Body of pancreas (tissue), 4 donors: Measurements from ENCODE around the gene KLHL25. TPM values are rescaled to one million over a fixed set of nuclear protein-coding genes. Genes with fewer than 3 reads are reported as not detected.

ENCODE experiments used
- ATAC-seq: fragments of 150-250 bp; one replicate; pipeline ENCODE4 v1.9.1; 2016
- DNase-seq, 4 donors: peaks; one replicate each; pipeline ENCODE4 v3.0.0-alpha.2; 2019
- H3K27ac ChIP-seq, 4 donors: fragments of 200-600 bp; sonication (generic); 1 replicate in 3 of 4; 2 replicates in 1 of 4; pipeline versions ENCODE4 v1.5.1 to v1.6.1; 2016 to 2019; ENCODE audit warnings: mild to moderate bottlenecking in 1 of 4, mixed read lengths in 1 of 4, moderate library complexity in 1 of 4
- H3K27me3 ChIP-seq, 2 donors: fragments of 200-600 bp; sonication (generic); one replicate each; pipeline ENCODE4 v1.6.0; 2016; ENCODE audit warnings: mild to moderate bottlenecking in 1 of 2
- H3K36me3 ChIP-seq, 2 donors: fragments of 200-600 bp; sonication (generic); replicated peaks in 1 of 2; 2 replicates each; pipeline ENCODE4 v1.5.1; 2016; ENCODE audit warnings: low read depth in 2 of 2; ENCODE audit not compliant: insufficient read depth in 1 of 2
- H3K4me1 ChIP-seq: fragments of 200-600 bp; sonication (generic); one replicate; pipeline ENCODE4 v1.6.0; 2016
- H3K4me3 ChIP-seq, 2 donors: fragments of 200-600 bp; sonication (generic); 1 replicate in 1 of 2; 2 replicates in 1 of 2; pipeline ENCODE4 v1.5.1; 2016 to 2019
- H3K9me3 ChIP-seq, 3 donors: fragments of 200-600 bp; sonication (generic); 1 replicate in 2 of 3; 2 replicates in 1 of 3; pipeline ENCODE4 v1.5.1; 2016
- CTCF ChIP-seq, 7 experiments: fragments of 450-650 bp in 4 of 7; fragments of 200-600 bp in 3 of 7; sonication (generic) in 3 of 7; IDR thresholded peaks; one replicate each; pipeline ENCODE4 v1.5.1; 2016 to 2019; ENCODE audit warnings: antibody characterized with exemption in 7 of 7
- POLR2A ChIP-seq, 3 donors: fragments of 450-650 bp; IDR thresholded peaks; one replicate each; pipeline ENCODE4 v1.6.1; 2016; ENCODE audit warnings: antibody characterized with exemption in 3 of 3, mild to moderate bottlenecking in 2 of 3
- WGBS, 2 donors: methylation state at CpG; one replicate each; pipeline ENCODE4 v1.1.5; 2017; 5-methylcytosine and 5-hydroxymethylcytosine counted together
- intact Hi-C: fragments of 100-400 bp; cut with DNase I; formaldehyde crosslinking; loops from one replicate; pipeline ENCODE4 v1.15.1; 2023
- total RNA-seq, 2 donors: library from RNA; depleted of rRNA; stranded (reverse); fragments of >200 nt; gene quantifications; one replicate each; pipeline ENCODE4 v1.1.0, GENCODE V29; 2016

Gene KLHL25
- total RNA-seq, 2 donors from 2014 or later: 1.3 to 7.6 TPM

GRCh38 chr15:85751291-85752123 lies 43.2 kb downstream of the KLHL25 start:
- WGBS, 2 donors: 50 to 63% methylated on average over 10 to 15 of the region's 15 CpGs
- Histone ChIP-seq H3K27me3 (no peaks in the 10 kb centered on the region), H3K4me3 (no peak overlapping the region), H3K9me3 (no peaks in the 10 kb centered on the region), H3K27ac (peak overlapping the region in 2 of 4 donors; percentile 31 to 33), H3K4me1 (peaks cover 26% of the 10 kb centered on the region), H3K36me3 (peaks cover 0 to 14% of the 10 kb centered on the region in 2 donors)
- peak in 2 of 4 donors; percentile 16 to 22 for DNase-seq
- ATAC-seq: no peak
- intact Hi-C loops: no loop called here
- no peak for TF ChIP-seq POLR2A (IDR thresholded peaks at IDR 0.05)
- TF ChIP-seq CTCF (IDR thresholded peaks at IDR 0.05): no peak

- intact Hi-C loops: no loop called here
- TF ChIP-seq POLR2A (IDR thresholded peaks at IDR 0.05) (no peak), CTCF (IDR thresholded peaks at IDR 0.05) (no peak)
- WGBS, 2 donors: 71 to 75% methylated on average over 21 to 26 of the region's 27 CpGs
These were observed 44.1 kb downstream of the KLHL25 start for GRCh38 chr15:85750319-85751290.

GRCh38 chr15:85749261-85750151 lies 45.2 kb downstream of the KLHL25 start:
- ATAC-seq (no peak), DNase-seq (peak in 1 of 4 donors; percentile 17)
- H3K9me3 ChIP-seq: no peaks in the 10 kb centered on the region
- 82 to 84% methylated on average over 21 of the region's 21 CpGs for WGBS, 2 donors
- H3K36me3 ChIP-seq: peaks cover 6 to 30% of the 10 kb centered on the region in 2 donors
- no peak overlapping the region for H3K4me3 ChIP-seq
- no peak for TF ChIP-seq CTCF (IDR thresholded peaks at IDR 0.05)
- no peak for TF ChIP-seq POLR2A (IDR thresholded peaks at IDR 0.05)
- H3K27ac ChIP-seq: peak overlapping the region in 2 of 4 donors; percentile 47
- H3K27me3 ChIP-seq: no peaks in the 10 kb centered on the region
- intact Hi-C loops: no loop called here
- peaks cover 26% of the 10 kb centered on the region for H3K4me1 ChIP-seq

More at GRCh38 chr15:85750319-85751290, 44.1 kb downstream of the KLHL25 start:
- Histone ChIP-seq H3K27me3 (no peaks in the 10 kb centered on the region), H3K36me3 (peaks cover 3 to 19% of the 10 kb centered on the region in 2 donors), H3K27ac (peak overlapping the region in 2 of 4 donors; percentile 33 to 47), H3K4me3 (no peak overlapping the region), H3K9me3 (no peaks in the 10 kb centered on the region), H3K4me1 (peaks cover 26% of the 10 kb centered on the region)
- ATAC-seq: peak; percentile 22
- DNase-seq: peak in 3 of 4 donors; percentile 38 to 47 (median 45)

GRCh38 chr15:85748729-85749128 lies 46.0 kb downstream of the KLHL25 start:
- intact Hi-C loops: no loop called here
- no peak overlapping the region for H3K27ac ChIP-seq
- TF ChIP-seq POLR2A (IDR thresholded peaks at IDR 0.05) (no peak), CTCF (IDR thresholded peaks at IDR 0.05) (no peak)
- WGBS, 2 donors: 84 to 88% methylated on average over 11 of the region's 11 CpGs
- H3K4me3 ChIP-seq: no peak overlapping the region
- H3K36me3 ChIP-seq: peaks cover 6 to 37% of the 10 kb centered on the region in 2 donors
- ATAC-seq (no peak), DNase-seq (peak in 1 of 4 donors; percentile 10)
- H3K9me3 ChIP-seq: no peaks in the 10 kb centered on the region
- no peaks in the 10 kb centered on the region for H3K27me3 ChIP-seq
- peaks cover 26% of the 10 kb centered on the region for H3K4me1 ChIP-seq
